Panc1 (cell line): ENCODE measurements around the gene HSPB2. TPM values are rescaled to one million over a fixed set of nuclear protein-coding genes. Genes with fewer than 3 reads are reported as not detected.

ENCODE experiments used
- ATAC-seq: fragments of 200-7000 bp; cut with Tn5 transposase; 2 replicates; pipeline ENCODE4 v1.9.1; 2020; ENCODE audit warnings: mild to moderate bottlenecking, moderate library complexity
- BruUV-seq: library from RNA; stranded (reverse); fragments of 400-500 nt; replicated peaks from 2 replicates; lab custom pipeline; 2021; lab: Mats Ljungman, UMichigan
- CTCF ChIA-PET: fragments of 300-600 bp; sonication (Branson Sonifier 250); formaldehyde crosslinking; loops from one replicate; lab custom pipeline; 2022; ENCODE audit warnings: antibody characterized with exemption; lab: Charles Lee
- POLR2A ChIA-PET: fragments of 300-600 bp; sonication (Branson Sonifier 250); formaldehyde crosslinking; loops from one replicate; lab custom pipeline; 2022; ENCODE audit warnings: antibody characterized with exemption; lab: Charles Lee
- DNase-seq: peaks from one replicate; pipeline ENCODE4 v3.0.0-alpha.2; 2010; ENCODE audit warnings: low read depth, low spot score
- H3K27ac ChIP-seq: 2 replicates; pipeline ENCODE4 v1.5.1; 2011; ENCODE audit warnings: mild to moderate bottlenecking, low read length, inconsistent platforms
- H3K27me3 ChIP-seq: fragments of 200-500 bp; sonication (Bioruptor generic); 2 replicates; pipeline ENCODE4 v1.6.0; 2014; ENCODE audit warnings: low read length, inconsistent platforms; ENCODE audit not compliant: control insufficient read depth, insufficient read depth
- H3K36me3 ChIP-seq: fragments of 200-500 bp; sonication (Bioruptor generic); 2 replicates; pipeline ENCODE4 v1.5.1; 2014; ENCODE audit warnings: inconsistent platforms, mild to moderate bottlenecking, low read length, moderate library complexity; ENCODE audit not compliant: control insufficient read depth, insufficient read depth
- H3K4me1 ChIP-seq: 2 replicates; pipeline ENCODE4 v1.5.1; 2011; ENCODE audit warnings: inconsistent platforms, mild to moderate bottlenecking, low read length, moderate library complexity; ENCODE audit not compliant: control insufficient read depth, insufficient read depth
- H3K4me3 ChIP-seq, 2 experiments: 2 replicates each; pipeline ENCODE4 v1.5.1; 2011 to 2012; ENCODE audit warnings: low read depth in 2 of 2, low read length in 2 of 2, mild to moderate bottlenecking in 2 of 2, inconsistent platforms in 1 of 2, moderate library complexity in 1 of 2
- H3K9me3 ChIP-seq: fragments of 200-500 bp; sonication (Bioruptor generic); 2 replicates; pipeline ENCODE4 v1.5.1; 2014; ENCODE audit warnings: low read depth, mild to moderate bottlenecking, inconsistent platforms, low read length, moderate library complexity; ENCODE audit not compliant: control insufficient read depth, insufficient read depth
- POLR2AphosphoS5 ChIP-seq: IDR thresholded peaks from 2 replicates; pipeline ENCODE4 v1.6.1; 2012; ENCODE audit warnings: mild to moderate bottlenecking, low read depth, low read length, moderate library complexity
- SIN3A ChIP-seq: IDR thresholded peaks from 2 replicates; pipeline ENCODE4 v1.6.1; 2012; ENCODE audit warnings: low read depth, mild to moderate bottlenecking, low read length, moderate library complexity, borderline replicate concordance; ENCODE audit not compliant: insufficient read depth
- TCF7L2 ChIP-seq: IDR thresholded peaks from 2 replicates; pipeline ENCODE4 v1.6.1; 2011; ENCODE audit warnings: mild to moderate bottlenecking, low read depth, low read length, inconsistent platforms
- in situ Hi-C: cut with HindIII; loops from 2 replicates; pipeline ENCODE4 v1.10.0; 2016; ENCODE audit warnings: low sequenced_read_pairs, low pct_unique_long_range_greater_than_20kb
- intact Hi-C: fragments of 100-400 bp; cut with micrococcal nuclease; formaldehyde crosslinking; loops from one replicate; pipeline ENCODE4 v1.10.0; 2022; ENCODE audit not compliant: unreplicated experiment
- total RNA-seq: library from RNA; stranded (reverse); gene quantifications from one replicate; pipeline ENCODE4 v1.2.1, GENCODE V29; 2021; ENCODE audit not compliant: unreplicated experiment
- TF ChIP-seq, protein P1 (sequence below), 2 experiments: IDR thresholded peaks; 2 replicates each; pipeline ENCODE4 v1.6.1; 2011 to 2012; ENCODE audit warnings: low read depth in 2 of 2, control low read depth in 1 of 2, low read length in 1 of 2, mild to moderate bottlenecking in 1 of 2, moderate library complexity in 1 of 2; ENCODE audit not compliant: insufficient read depth in 1 of 2
- TF ChIP-seq, protein P2 (sequence below): fragments of 450-650 bp; IDR thresholded peaks from 2 replicates; pipeline ENCODE4 v1.5.1; 2017; ENCODE audit warnings: mild to moderate bottlenecking

HSPB2 gene
- total RNA-seq, 1 experiment from 2014 or later: not detected

DNA sequence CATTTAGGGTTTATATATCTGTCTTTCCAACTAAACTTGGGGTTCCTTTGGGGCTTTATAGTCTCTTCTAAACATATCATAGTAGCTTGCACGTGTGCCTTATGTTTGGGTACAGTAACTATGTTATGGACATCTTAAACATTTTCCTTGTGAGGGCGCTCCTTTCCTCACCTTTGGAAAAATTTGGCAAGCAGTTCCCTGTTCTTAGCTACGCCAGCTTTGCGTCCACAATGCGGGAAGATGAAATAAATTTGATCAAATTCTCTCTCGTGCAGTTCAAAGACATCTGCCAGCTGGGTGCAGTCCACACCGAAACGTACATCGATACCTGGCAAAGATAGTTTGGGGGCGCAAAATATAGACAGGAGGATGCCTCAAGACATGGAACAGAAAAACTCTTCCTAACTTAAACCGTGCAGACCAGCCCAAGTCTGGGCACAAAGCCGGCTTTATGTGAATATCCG lies 34.1 kb upstream of the HSPB2 start:
- CTCF ChIA-PET: no interaction called here
- POLR2A ChIA-PET: interaction anchor here (0.7 kb wide), 1 partner anchor 250 kb away, joined by 3 read pairs; no protein-coding TSS in a partner anchor
- Histone ChIP-seq H3K27me3 (no peaks in the 10 kb centered on the region), H3K4me3 (peak overlapping the region; percentile 80 to 90), H3K9me3 (no peaks in the 10 kb centered on the region), H3K4me1 (peaks cover 9% of the 10 kb centered on the region; the same call in 1 of the 2 replicates), H3K27ac (peak overlapping the region; percentile 92), H3K36me3 (no peaks in the 10 kb centered on the region)
- TF ChIP-seq TCF7L2 (no peak), SIN3A (no peak), POLR2AphosphoS5 (no peak)
- TF ChIP-seq, protein P1, sequence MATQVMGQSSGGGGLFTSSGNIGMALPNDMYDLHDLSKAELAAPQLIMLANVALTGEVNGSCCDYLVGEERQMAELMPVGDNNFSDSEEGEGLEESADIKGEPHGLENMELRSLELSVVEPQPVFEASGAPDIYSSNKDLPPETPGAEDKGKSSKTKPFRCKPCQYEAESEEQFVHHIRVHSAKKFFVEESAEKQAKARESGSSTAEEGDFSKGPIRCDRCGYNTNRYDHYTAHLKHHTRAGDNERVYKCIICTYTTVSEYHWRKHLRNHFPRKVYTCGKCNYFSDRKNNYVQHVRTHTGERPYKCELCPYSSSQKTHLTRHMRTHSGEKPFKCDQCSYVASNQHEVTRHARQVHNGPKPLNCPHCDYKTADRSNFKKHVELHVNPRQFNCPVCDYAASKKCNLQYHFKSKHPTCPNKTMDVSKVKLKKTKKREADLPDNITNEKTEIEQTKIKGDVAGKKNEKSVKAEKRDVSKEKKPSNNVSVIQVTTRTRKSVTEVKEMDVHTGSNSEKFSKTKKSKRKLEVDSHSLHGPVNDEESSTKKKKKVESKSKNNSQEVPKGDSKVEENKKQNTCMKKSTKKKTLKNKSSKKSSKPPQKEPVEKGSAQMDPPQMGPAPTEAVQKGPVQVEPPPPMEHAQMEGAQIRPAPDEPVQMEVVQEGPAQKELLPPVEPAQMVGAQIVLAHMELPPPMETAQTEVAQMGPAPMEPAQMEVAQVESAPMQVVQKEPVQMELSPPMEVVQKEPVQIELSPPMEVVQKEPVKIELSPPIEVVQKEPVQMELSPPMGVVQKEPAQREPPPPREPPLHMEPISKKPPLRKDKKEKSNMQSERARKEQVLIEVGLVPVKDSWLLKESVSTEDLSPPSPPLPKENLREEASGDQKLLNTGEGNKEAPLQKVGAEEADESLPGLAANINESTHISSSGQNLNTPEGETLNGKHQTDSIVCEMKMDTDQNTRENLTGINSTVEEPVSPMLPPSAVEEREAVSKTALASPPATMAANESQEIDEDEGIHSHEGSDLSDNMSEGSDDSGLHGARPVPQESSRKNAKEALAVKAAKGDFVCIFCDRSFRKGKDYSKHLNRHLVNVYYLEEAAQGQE (IDR thresholded peaks at IDR 0.05; ENCODE audit: insufficient read depth in 1 of 2, low read depth in 2 of 2, low read length in 1 of 2): no peak
- TF ChIP-seq, protein P2, sequence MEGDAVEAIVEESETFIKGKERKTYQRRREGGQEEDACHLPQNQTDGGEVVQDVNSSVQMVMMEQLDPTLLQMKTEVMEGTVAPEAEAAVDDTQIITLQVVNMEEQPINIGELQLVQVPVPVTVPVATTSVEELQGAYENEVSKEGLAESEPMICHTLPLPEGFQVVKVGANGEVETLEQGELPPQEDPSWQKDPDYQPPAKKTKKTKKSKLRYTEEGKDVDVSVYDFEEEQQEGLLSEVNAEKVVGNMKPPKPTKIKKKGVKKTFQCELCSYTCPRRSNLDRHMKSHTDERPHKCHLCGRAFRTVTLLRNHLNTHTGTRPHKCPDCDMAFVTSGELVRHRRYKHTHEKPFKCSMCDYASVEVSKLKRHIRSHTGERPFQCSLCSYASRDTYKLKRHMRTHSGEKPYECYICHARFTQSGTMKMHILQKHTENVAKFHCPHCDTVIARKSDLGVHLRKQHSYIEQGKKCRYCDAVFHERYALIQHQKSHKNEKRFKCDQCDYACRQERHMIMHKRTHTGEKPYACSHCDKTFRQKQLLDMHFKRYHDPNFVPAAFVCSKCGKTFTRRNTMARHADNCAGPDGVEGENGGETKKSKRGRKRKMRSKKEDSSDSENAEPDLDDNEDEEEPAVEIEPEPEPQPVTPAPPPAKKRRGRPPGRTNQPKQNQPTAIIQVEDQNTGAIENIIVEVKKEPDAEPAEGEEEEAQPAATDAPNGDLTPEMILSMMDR: no peak
- in situ Hi-C loops (no loop called here), intact Hi-C loops (loop anchor here (10.0 kb wide), 1 partner anchor 106 kb away; no protein-coding TSS in a partner anchor)
- BruUV-seq: TSS peak; percentile 75
- DNase-seq (no peak), ATAC-seq (peak; percentile 35)

DNA sequence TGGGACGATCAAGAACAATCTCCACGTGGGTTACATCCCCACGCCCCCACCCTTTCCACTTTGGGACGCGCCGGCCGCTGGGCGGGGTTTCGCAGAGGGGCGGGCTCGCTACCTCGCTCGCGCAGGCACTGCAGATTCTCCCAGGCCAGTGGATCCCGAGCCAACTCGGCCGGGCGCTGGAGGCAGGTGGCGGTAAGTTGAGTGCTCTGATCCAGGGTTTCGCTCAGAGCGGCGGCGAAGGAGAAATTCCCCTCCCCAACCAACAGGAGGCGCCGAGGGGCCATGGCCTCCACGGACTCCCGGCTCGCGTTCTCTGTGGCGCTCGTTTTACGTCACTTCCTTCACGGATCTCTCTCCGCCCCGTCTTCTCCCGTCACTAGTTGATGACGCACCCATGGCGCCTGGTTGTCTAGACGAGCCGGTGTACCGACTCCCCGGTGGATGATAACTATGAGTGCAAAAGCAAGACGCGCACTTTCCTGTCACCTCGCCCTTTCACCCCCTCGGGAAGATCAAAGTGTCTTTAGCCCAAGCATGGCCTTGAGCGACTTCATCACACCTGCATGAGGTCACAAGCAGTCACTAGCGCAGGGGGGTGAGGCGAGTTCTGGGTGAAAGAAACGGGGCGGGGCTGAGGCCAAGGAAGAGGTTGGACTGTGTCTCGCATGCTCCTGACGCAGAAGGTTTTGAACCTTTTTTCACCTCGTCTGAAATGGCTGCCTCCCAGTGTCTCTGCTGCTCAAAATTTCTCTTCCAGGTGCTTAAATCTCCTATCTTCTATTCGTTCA lies 33.5 kb upstream of the HSPB2 start, which contains the start of the genes CFAP68 and FDXACB1:
Gene CFAP68 (plus strand): TSS at position 693 of the 788 bp plus-strand sequence. CDS start 20 bp downstream, at position 713.
Gene FDXACB1 (minus strand): TSS at position 317 of the 788 bp plus-strand sequence. CDS start 33 bp downstream, at position 284.
- Histone ChIP-seq H3K9me3 (no peaks in the 10 kb centered on the region), H3K27me3 (no peaks in the 10 kb centered on the region), H3K27ac (peak within 1 kb of the TSS; percentile 92), H3K4me1 (peaks cover 9% of the 10 kb centered on the region; the same call in 1 of the 2 replicates), H3K4me3 (peak within 1 kb of the TSS; percentile 80 to 90), H3K36me3 (no peaks in the 10 kb centered on the region)
- ChIA-PET CTCF (no interaction called here), POLR2A (interaction anchor here (0.7 kb wide), 1 partner anchor 249 kb away, joined by 3 read pairs; no protein-coding TSS in a partner anchor)
- DNase-seq (peak; percentile 97), ATAC-seq (peak; percentile 94)
- in situ Hi-C loops (no loop called here), intact Hi-C loops (loop anchor here (10.0 kb wide), 1 partner anchor 106 kb away; no protein-coding TSS in a partner anchor)
- BruUV-seq: no TSS peak
- peak; percentile 61; the same call in 1 of the 2 replicates for TF ChIP-seq SIN3A
- TF ChIP-seq POLR2AphosphoS5: peak; percentile 84
- TF ChIP-seq, protein P1 (IDR thresholded peaks at IDR 0.05; ENCODE audit: insufficient read depth in 1 of 2, low read depth in 2 of 2, low read length in 1 of 2): 0 out of 4 replicates have a peak, but pooled peaks of 1 of the 2 experiments have one; percentile 15
- TF ChIP-seq, protein P2: peak; percentile 99
- peak; percentile 85 for TF ChIP-seq TCF7L2
